DMS114 treated with DMSO at 0.1 percent for 48 hours (cell line): ENCODE results near the gene VPS50.

Experiments
- DNase-seq: peaks from one replicate; lab custom pipeline; 2025; ENCODE audit not compliant: unreplicated experiment; lab: John Stamatoyannopoulos, UW

VPS50 gene

GRCh38 chr7:93231799-93232672 is at the start of gene VPS50:
Gene VPS50, plus strand, starts transcription at chr7:93232366. Its CDS starts 102 bp downstream, at chr7:93232468.
- peak; percentile 96 for DNase-seq

GRCh38 chr7:93185303-93186027 is 46.7 kb upstream of the VPS50 start:
- DNase-seq: no peak

- no peak for DNase-seq
Measured at GRCh38 chr7:93188870-93189634, 43.1 kb upstream of the VPS50 start.

GRCh38 chr7:93194386-93194785 is 37.8 kb upstream of the VPS50 start:
- DNase-seq: no peak

GRCh38 chr7:93196336-93196735 is 35.8 kb upstream of the VPS50 start:
- DNase-seq: no peak

- no peak for DNase-seq
Measured at GRCh38 chr7:93198472-93198871, 33.7 kb upstream of the VPS50 start.

- no peak for DNase-seq
Measured at GRCh38 chr7:93202594-93203250, 29.4 kb upstream of the VPS50 start.

GRCh38 chr7:93203496-93203895 is 28.7 kb upstream of the VPS50 start:
- no peak for DNase-seq

GRCh38 chr7:93205046-93205445 is 27.1 kb upstream of the VPS50 start:
- DNase-seq: no peak

GRCh38 chr7:93211228-93211818 is 20.8 kb upstream of the VPS50 start:
- DNase-seq: no peak

- no peak for DNase-seq
Measured at GRCh38 chr7:93212881-93213280, 19.3 kb upstream of the VPS50 start.

- no peak for DNase-seq
Measured at GRCh38 chr7:93218997-93219827, 13.0 kb upstream of the VPS50 start.

- no peak for DNase-seq
Measured at GRCh38 chr7:93219868-93220267, 12.3 kb upstream of the VPS50 start.

- no peak for DNase-seq
Measured at GRCh38 chr7:93226310-93226709, 5.9 kb upstream of the VPS50 start, which contains the start of gene HEPACAM2. Gene HEPACAM2, minus strand, starts transcription at chr7:93226469.

- DNase-seq: peak; percentile 62
Measured at GRCh38 chr7:93228302-93228701, 3.9 kb upstream of the VPS50 start.

GRCh38 chr7:93231259-93231658 is 907 bp upstream of the VPS50 start:
- no peak for DNase-seq

- DNase-seq: no peak
Measured at GRCh38 chr7:93232673-93233018, 480 bp downstream of the VPS50 start.

- DNase-seq: no peak
Measured at GRCh38 chr7:93235541-93235940, 3.4 kb downstream of the VPS50 start.

- no peak for DNase-seq
Measured at GRCh38 chr7:93238131-93238530, 6.0 kb downstream of the VPS50 start.

- no peak for DNase-seq
Measured at GRCh38 chr7:93238748-93239147, 6.6 kb downstream of the VPS50 start.
